Measurements from ENCODE around the gene KLK4. TPM values are rescaled to one million over a fixed set of nuclear protein-coding genes. Genes with fewer than 3 reads are reported as not detected.

The KLK4 gene
- total and polyA plus RNA-seq, 2 of the 4 experiments (the other 2 are of a cell fraction), result not detected

DNA sequence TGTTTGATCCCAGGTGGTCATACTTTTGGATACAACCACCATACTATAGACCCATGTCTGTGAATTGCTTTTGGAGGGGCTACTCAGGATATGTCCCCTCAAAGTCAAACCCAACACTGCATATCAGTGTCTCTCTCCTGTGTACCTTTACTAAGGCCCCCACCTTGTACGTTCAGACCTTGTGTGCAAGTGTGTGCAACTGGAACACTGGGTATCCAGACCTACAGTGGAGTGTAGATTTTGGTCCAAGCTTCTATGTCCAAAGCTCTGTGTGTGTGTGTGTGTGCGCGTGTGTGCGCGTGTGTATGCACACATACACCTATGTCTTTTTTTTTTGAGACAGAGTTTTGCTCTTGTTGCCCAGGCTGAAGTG lies 20.0 kb downstream of the KLK4 start:
- Histone ChIP-seq H2AK5ac (ENCODE audit: low read depth, low read length) (no peak overlapping the region), H3K4me3 (ENCODE audit: insufficient read depth, low read depth, low read length) (no peak overlapping the region), H3K27me3 (ENCODE audit: control insufficient read depth, insufficient read depth, low read length) (no peaks in the 10 kb centered on the region), H3K23ac (ENCODE audit: low read depth, low read length) (no peak overlapping the region), H3K9ac (ENCODE audit: low read depth, low read length) (no peak overlapping the region), H2AK9ac (replicated peaks; ENCODE audit: low read depth, low read length, poor library complexity) (no peak overlapping the region), H3K9me1 (ENCODE audit: insufficient read depth, low read length) (no peaks in the 10 kb centered on the region), H3K4me2 (ENCODE audit: low read depth, low read length) (no peak overlapping the region), H3K79me1 (ENCODE audit: low read depth in 1 of 2, low read length in 2 of 2) (no peaks in the 10 kb centered on the region), H2BK5ac (ENCODE audit: low read depth, low read length, poor library complexity, severe bottlenecking) (no peak overlapping the region), H4K8ac (ENCODE audit: low read depth in 2 of 2, low read length in 2 of 2) (no peak overlapping the region), H3K56ac (ENCODE audit: extremely low read depth, insufficient read depth, low read length) (no peak overlapping the region), H2BK15ac (ENCODE audit: low read depth, low read length) (no peak overlapping the region), H3K14ac (replicated peaks; ENCODE audit: low read depth, low read length) (no peak overlapping the region), H2BK120ac (ENCODE audit: low read depth, low read length) (no peak overlapping the region), H4K20me1 (ENCODE audit: insufficient read depth, low read length) (no peaks in the 10 kb centered on the region), H2AFZ (replicated peaks; ENCODE audit: low read length, poor library complexity) (no peak overlapping the region), H4K91ac (ENCODE audit: insufficient read depth, low read depth, low read length) (no peak overlapping the region), H3K4ac (ENCODE audit: low read depth, low read length) (no peak overlapping the region), H3K36me3 (ENCODE audit: control insufficient read depth, insufficient read depth, low read length) (no peaks in the 10 kb centered on the region), H3K9me3 (ENCODE audit: control insufficient read depth, insufficient read depth, low read length) (no peaks in the 10 kb centered on the region), H2BK20ac (ENCODE audit: low read depth, low read length) (no peak overlapping the region), H3K4me1 (ENCODE audit: control insufficient read depth, insufficient read depth, low read length) (no peaks in the 10 kb centered on the region), H3K27ac (ENCODE audit: insufficient read depth, low read length) (no peak overlapping the region), H4K5ac (ENCODE audit: low read depth, low read length) (no peak overlapping the region), H3K18ac (ENCODE audit: low read depth, low read length) (no peak overlapping the region)
- CTCF ChIA-PET, result no interaction called here
- no CpG with 5 or more reads among the region's 5 CpGs for WGBS, 2 experiments (ENCODE audit: extremely low coverage in 2 of 2, insufficient read length in 1 of 2)
- DNase-seq (no peak), ATAC-seq (ENCODE audit: low read depth) (no peak)
- in situ Hi-C loops (cut with MboI; ENCODE audit: low sequenced_read_pairs) (no loop called here), intact Hi-C loops (cut with micrococcal nuclease) (no loop called here), dilution Hi-C loops (cut with HindIII; ENCODE audit: low sequenced_read_pairs, unreplicated experiment) (no loop called here)
- TF ChIP-seq MAZ (IDR thresholded peaks at IDR 0.05; ENCODE audit: borderline replicate concordance, low read depth, low read length) (no peak), FOS (IDR thresholded peaks at IDR 0.05; ENCODE audit: low read depth, low read length) (no peak), NFE2L2 (IDR thresholded peaks at IDR 0.05; ENCODE audit: low read depth, low read length) (no peak), RCOR1 (IDR thresholded peaks at IDR 0.05; ENCODE audit: insufficient replicate concordance, low read length) (no peak)
- POLR2A ChIA-PET (ENCODE audit: unreplicated experiment), result no interaction called here
- no TSS peak for BruUV-seq (replicated peaks)

All from IMR-90 (cell line).